Activated CD4-positive, alpha-beta T cell treated with anti-CD3 and anti-CD28 coated beads, Interleukin-2, Interleukin-6, amounts not matched to agents 100 ng/mL and 50 ng/mL, durations not matched to agents 16 hours and 8 hours (primary cell): Measurements from ENCODE around the gene PRTG.
"Not testable (repeated sequence)": the region's sequence is repeated elsewhere in the genome, so short reads cannot be mapped to it uniquely, and the experiment has no call there.

Experiments
- DNase-seq: peaks from one replicate; pipeline ENCODE4 v3.0.0-alpha.2; 2020

PRTG gene

DNA sequence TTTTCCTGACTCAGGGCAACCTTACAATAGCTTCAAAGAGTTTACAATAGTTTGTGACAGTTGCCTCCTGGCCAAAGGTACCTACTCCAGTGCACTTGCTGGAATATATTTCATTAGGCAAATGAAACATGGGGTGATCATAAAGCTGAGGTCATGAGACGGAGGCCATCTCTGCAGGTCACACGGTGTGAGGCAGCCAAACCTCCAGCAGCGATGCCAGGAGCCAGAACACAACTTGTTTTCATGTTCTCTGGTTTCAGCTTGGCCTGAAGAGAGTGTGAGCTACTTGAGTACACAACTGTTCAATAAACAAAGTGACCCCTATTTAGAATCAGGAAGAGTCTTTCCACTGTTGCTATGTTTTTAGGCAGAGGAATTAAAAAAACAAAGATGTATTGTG is 112.1 kb downstream of the PRTG start:
- DNase-seq, result no peak

GRCh38 chr15:55628369-55628730 is 114.6 kb downstream of the PRTG start:
- no peak for DNase-seq

- no peak for DNase-seq
Measured at GRCh38 chr15:55627730-55628368, 115.1 kb downstream of the PRTG start.

- DNase-seq, result no peak
Measured at GRCh38 chr15:55619783-55620182, 123.2 kb downstream of the PRTG start.

GRCh38 chr15:55618387-55618786 is 124.6 kb downstream of the PRTG start:
- DNase-seq, result no peak

DNA sequence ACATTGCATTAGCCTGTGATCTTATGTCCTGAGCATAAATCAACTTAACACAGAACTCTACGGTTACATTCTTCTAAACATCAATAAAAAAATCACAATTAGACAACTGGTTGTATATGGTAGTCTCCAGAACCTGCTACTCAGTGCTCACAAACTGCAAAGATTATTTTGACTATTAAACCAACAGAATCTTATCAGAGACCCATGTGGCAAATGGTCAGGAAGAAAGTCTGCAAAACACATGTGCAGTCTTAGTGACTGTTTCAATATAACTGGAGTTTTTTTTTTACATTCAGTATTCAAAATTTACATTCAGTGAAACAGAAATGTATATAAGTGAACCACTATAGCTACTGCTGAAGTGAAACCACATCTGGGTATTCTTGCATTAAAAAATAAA is 127.5 kb downstream of the PRTG start:
- no peak for DNase-seq

DNA sequence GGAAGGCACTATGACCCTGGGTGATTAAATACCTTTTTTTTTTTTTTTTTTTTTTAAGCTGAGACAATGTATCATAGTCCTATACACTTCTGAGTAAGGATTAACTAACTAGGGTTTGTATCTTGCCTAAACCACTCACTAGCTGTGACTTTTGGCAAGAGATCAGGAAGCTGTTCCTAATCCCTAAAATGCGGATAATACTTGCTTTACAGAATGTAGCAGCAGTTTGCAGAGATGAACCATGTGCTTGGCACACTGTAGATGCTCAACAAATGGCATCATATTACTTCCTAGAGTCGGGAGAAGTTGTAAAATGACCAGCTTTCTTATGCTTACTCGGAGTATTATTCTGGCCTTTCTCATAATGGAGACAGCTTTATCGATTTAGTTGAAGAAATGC is 129.2 kb downstream of the PRTG start:
- DNase-seq, result no peak

DNA sequence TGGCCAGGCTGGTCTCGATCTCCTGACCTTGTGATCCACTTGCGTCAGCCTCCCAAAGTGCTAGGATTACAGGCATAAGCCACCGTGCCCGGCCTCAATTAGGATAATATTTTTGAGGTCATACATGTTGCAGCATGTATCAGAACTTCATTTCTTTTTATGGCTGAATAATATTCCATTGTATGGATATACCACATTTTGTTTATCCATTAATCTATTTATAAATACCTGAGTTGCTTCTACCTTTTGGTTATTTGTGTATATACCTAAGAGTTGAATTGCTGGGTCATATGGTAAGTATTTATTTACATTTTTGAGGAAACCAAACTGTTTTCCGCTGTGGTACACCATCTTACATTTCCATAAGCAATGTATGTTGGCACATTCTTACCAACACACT is 136.7 kb downstream of the PRTG start:
- no peak for DNase-seq

DNA sequence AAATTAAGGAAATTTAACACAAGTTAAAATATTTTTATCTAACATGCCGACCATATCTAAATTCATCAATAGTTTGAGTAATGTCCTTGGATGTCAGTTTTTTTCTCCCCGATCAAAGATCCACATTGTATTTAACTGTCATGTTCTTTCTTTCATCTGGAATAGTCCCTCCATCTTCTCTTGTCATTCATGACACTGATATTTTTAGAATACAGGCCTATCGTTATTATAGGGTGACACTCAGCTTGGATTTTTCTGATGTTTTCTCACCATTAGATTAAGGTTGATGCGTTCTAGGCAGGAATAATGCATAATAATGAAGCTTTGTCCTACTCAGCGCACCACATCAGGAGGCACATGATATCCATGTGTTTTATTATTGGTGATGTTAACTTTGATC is 141.6 kb downstream of the PRTG start:
- DNase-seq, result no peak

DNA sequence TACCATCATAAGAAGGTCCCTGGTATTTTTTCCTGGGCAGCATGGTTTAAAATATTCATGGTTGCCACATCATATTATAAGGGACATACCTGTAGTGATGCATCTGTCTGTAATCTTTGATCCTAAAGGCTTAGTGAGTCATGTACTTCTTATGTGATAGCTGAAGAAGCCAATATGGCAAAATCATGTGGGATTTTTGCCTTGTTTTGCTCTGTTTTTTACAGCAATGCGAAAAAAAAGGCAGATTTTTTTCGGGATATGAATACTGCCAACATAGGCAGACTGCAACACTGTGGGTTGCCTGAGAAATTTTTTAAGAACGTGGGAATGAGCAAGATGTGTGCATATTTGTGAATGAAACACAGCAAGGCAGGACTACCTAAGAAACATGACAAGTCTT is 143.5 kb downstream of the PRTG start:
- DNase-seq, result no peak

DNA sequence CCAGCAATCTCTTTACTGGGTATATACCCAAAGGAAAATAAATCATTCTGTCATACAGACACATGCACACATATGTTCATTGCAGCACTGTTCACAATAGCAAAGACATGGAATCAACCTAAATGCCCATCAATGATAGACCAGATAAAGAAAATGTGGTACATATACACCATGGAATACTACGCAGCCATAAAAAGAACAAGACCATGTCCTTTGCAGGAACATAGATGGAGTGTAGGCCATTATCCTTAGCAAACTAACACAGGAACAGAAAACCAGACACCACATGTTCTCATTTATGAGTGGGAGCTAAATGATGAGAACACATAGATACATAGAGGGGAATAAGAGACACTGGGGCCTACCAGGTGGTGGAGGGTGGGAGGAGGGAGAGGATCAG is 149.9 kb downstream of the PRTG start:
- not testable (repeated sequence) for DNase-seq

- DNase-seq, result no peak
Measured at GRCh38 chr15:55590788-55591187, 152.2 kb downstream of the PRTG start.

DNA sequence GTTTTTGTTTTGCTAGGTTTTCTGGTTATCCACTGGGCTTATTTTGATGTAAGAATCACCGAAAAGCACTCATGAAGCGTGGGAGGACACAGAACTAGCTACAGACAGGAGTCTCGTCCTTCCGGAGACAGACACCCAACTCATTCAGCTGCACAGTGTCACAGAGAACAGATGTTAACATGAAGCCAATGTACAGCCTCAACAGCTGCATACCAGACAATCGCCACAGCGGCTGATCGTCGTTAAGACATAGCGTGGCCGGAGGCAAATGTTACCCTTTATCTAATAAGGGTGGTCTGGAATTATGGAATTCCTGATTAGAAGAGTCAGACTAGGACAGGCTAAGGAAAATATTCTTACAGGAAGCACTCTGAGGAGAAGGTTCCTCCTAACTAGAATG is 153.7 kb downstream of the PRTG start:
- DNase-seq, result no peak

DNA sequence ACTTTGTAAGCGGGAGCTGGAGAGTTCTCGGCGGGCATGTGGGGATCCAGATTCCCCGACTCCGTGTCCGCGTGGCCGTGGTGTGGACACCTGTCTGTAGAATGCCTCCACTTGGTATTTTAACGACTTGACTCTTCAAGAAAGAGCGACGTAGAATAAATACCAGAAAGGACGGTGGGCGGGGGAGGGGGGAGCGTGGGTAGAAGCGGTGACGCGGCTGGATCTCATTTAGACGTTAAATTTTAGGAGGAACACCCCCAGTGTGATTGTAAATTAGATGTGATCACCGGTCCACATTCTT is 154.2 kb downstream of the PRTG start:
- DNase-seq, result no peak

DNA sequence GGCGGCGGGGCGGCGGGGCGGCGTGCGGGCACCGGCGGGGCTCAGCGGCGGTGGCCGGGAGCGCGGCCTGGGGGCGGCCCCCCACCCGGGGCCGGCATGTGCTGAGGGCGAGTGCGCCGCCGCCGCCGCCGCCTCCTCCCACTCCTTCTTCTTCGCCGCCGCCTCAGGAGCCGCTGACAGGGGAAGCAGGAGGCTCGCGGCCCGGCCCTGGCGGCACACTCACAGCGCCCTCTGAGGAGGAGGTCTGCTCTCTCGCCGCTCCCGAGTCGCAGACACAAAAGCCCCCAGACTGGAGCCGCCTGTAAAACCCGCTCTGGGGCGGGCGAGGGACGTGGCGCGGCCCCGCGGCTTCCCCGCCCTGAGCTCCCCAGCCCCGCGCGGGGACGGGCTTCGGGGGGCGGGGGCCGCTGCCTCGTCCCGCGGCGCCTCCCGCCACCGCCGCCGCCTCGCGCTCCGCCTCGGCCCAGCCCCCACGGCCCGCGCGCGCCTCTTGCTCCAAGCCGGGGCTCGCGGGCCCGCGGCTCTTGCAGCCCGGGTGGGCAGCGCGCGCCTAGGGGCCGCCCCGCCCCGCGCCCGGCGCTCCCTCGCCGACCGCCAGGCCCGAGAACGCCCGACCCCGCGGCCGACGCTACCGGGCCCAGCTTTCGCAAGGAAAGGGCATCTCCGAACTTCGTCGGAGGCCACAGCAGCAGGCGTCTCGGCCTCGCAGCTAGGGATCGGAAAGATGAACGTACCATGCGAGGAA is 154.7 kb downstream of the PRTG start, which contains the start of gene PYGO1:
Gene PYGO1 (minus strand): TSS at position 276 of the 745 bp plus-strand sequence. CDS start 462 bp downstream, outside the sequence.
- DNase-seq, result peak; percentile 39

DNA sequence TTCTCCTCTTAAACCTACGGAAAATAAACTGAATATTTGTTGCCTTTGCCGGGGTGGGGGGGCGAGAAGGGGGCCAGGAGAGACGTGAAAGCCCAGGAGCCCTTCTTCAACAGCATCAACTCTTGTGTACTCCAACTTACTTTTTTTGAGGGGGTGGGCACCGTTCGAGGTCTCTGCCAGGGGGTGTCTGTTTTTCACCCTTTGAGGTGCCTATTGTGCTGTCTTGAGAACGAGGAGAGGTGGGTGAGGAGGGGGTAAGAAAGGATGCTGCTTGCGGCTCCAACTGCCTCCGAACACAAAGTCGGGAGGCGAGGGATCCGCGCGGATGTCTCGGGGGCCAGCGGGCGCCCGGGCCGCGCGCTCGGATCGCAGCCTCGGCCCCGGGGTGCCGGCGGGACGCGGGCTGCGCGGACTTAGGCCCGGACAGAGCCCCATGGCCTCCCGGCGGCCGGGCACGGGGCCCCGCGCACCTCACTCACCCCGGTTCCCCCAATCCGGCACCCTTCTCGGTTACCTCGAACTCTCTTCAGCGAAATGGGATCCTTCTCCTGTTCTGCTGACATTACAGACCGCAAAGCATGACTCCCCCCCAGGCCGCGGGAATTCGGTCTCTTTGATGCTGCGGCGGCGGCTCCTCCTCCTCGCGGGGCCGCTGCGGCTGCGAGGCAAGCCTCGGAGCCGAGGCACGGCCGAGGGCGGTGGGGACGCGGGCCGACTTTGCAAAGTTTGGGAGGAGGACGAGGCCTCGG is 155.5 kb downstream of the PRTG start:
- peak; percentile 2 for DNase-seq

- DNase-seq, result no peak
Measured at GRCh38 chr15:55586808-55587207, 156.1 kb downstream of the PRTG start.

DNA sequence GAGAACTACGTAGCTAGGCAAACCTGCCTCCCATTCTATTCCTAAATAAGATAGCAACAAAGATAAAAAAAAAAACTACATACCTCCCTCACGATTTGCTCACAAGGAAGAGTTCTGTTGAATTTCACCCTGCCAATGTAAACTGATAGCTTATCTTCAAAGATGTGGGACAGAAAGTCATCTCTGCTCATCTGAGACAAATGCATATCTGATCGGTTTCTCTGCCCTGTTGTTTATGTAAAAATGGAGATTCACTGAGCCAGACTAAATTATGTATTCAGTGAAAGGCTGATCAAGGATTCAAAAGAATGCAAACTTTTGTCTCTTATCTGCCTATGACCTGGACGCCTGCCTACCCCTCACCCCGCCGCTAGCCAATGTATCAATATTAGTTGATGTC is 166.0 kb downstream of the PRTG start:
- DNase-seq, result no peak

GRCh38 chr15:55574096-55574495 is 168.9 kb downstream of the PRTG start:
- no peak for DNase-seq

DNA sequence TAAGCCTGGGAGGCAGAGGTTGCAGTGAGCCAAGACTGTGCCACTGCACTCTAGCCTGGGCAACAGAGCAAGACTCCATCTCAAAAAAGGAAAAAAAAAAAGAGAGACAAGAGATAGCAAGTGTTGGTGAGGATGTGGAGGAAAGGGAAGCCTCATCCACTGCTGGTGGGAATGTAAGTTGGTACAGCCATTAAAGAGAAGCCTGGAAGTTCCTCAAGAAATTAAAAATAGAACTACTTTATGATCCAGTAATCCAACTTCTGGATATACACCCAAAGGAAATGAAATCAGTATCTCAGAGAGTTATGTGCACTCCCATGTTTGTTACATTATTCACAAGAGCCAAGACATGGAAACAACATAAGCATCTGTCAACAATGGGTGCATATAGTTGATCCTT is 169.7 kb downstream of the PRTG start:
- DNase-seq, result no peak

- DNase-seq, result no peak
Measured at GRCh38 chr15:55564347-55565145, 178.4 kb downstream of the PRTG start.

GRCh38 chr15:55562601-55563000 is 180.4 kb downstream of the PRTG start:
- no peak for DNase-seq
